Measurements from ENCODE around the gene CC2D2A. TPM values are rescaled to one million over a fixed set of nuclear protein-coding genes. Genes with fewer than 3 reads are reported as not detected.

Gene CC2D2A
- total RNA-seq, 2 donors from 2014 or later, result 3.6 to 4.9 TPM

DNA sequence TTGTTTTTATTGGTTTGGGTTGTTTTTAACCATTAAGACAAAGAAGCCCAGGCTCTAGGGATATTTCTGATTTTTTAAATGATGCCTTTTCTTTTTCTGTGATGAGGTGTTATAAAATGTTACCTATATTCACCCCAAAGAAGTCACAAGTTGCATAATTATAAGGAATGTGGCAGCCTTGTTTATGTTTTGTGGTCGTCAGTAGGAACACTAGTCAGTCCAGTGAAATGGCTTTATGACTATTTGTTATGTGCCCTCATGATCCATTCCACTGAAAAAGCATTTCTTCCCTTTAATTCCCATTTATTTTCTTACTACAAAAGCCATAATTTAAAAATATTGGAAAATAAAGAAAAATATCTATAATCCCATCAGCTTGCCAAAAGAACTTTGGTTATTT is 34.4 kb downstream of the CC2D2A start:
- no peak for ATAC-seq
- no peaks in the 10 kb centered on the region for H3K36me3 ChIP-seq (replicated peaks in 1 of 2; ENCODE audit: insufficient read depth in 1 of 2, low read depth in 2 of 2)
- no peaks in the 10 kb centered on the region for H3K9me3 ChIP-seq
- intact Hi-C loops (cut with DNase I), result no loop called here
- H3K4me1 ChIP-seq, result no peaks in the 10 kb centered on the region
- no peak for DNase-seq
- H3K4me3 ChIP-seq, result no peak overlapping the region
- TF ChIP-seq, protein P1, sequence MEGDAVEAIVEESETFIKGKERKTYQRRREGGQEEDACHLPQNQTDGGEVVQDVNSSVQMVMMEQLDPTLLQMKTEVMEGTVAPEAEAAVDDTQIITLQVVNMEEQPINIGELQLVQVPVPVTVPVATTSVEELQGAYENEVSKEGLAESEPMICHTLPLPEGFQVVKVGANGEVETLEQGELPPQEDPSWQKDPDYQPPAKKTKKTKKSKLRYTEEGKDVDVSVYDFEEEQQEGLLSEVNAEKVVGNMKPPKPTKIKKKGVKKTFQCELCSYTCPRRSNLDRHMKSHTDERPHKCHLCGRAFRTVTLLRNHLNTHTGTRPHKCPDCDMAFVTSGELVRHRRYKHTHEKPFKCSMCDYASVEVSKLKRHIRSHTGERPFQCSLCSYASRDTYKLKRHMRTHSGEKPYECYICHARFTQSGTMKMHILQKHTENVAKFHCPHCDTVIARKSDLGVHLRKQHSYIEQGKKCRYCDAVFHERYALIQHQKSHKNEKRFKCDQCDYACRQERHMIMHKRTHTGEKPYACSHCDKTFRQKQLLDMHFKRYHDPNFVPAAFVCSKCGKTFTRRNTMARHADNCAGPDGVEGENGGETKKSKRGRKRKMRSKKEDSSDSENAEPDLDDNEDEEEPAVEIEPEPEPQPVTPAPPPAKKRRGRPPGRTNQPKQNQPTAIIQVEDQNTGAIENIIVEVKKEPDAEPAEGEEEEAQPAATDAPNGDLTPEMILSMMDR (IDR thresholded peaks at IDR 0.05), result no peak
- TF ChIP-seq POLR2A (IDR thresholded peaks at IDR 0.05), result no peak
- 84 to 96% methylated on average over 1 of the region's 1 CpG for WGBS, 2 donors
- H3K27me3 ChIP-seq, result no peaks in the 10 kb centered on the region
- no peak overlapping the region for H3K27ac ChIP-seq

DNA sequence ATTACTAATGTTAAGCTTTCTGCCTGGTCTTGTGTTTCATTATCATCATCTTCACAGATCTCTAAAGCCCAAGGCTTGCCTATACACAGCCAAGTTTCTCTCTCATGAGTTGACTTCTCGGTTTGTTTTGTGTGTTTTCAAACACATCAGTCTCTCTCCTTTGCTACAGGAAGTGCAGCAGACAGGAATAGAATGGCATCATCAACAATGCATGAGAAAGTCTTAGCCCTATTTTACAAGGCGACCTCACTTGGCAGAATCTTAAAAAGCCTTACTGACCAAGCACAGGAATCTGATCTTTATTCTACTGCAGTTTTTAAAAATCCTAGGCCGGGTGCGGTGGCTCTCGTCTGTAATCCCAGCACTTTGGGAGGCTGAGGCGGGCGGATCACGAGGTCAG is 36.8 kb downstream of the CC2D2A start:
- no peak for TF ChIP-seq POLR2A (IDR thresholded peaks at IDR 0.05)
- TF ChIP-seq, protein P1 (IDR thresholded peaks at IDR 0.05), result no peak
- DNase-seq (no peak), ATAC-seq (no peak)
- Histone ChIP-seq H3K27me3 (no peaks in the 10 kb centered on the region), H3K4me3 (no peak overlapping the region), H3K36me3 (replicated peaks in 1 of 2; ENCODE audit: insufficient read depth in 1 of 2, low read depth in 2 of 2) (no peaks in the 10 kb centered on the region), H3K27ac (no peak overlapping the region), H3K9me3 (no peaks in the 10 kb centered on the region), H3K4me1 (no peaks in the 10 kb centered on the region)
- 78 to 91% methylated on average over 8 of the region's 8 CpGs for WGBS, 2 donors
- intact Hi-C loops (cut with DNase I), result no loop called here

DNA sequence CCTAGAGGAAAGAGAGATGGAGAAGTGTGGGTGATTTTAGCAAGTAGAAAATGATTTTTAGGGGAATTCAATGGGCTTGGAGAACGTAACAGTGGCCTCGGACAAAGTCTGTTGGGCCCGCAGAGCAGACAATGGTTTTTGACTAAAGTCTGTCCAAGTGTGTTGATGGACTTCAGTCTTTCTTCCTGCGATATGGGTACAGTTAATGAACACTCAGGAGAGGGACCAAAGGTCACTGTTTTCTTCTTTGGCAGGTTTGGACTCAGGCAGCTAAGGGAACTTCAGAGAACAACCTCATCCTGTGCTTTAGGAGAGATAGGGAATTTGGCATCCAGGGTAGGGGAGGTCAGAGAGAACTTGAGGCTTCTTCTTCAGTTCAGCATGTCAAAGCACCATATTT is 38.0 kb downstream of the CC2D2A start:
- no peak for DNase-seq
- Histone ChIP-seq H3K27ac (no peak overlapping the region), H3K4me1 (no peaks in the 10 kb centered on the region), H3K27me3 (no peaks in the 10 kb centered on the region), H3K9me3 (no peaks in the 10 kb centered on the region), H3K36me3 (replicated peaks in 1 of 2; ENCODE audit: insufficient read depth in 1 of 2, low read depth in 2 of 2) (no peaks in the 10 kb centered on the region), H3K4me3 (no peak overlapping the region)
- intact Hi-C loops (cut with DNase I), result no loop called here
- TF ChIP-seq POLR2A (IDR thresholded peaks at IDR 0.05), result no peak
- TF ChIP-seq, protein P1 (IDR thresholded peaks at IDR 0.05), result no peak
- 78 to 91% methylated on average over 4 of the region's 4 CpGs for WGBS, 2 donors
- no peak for ATAC-seq

DNA sequence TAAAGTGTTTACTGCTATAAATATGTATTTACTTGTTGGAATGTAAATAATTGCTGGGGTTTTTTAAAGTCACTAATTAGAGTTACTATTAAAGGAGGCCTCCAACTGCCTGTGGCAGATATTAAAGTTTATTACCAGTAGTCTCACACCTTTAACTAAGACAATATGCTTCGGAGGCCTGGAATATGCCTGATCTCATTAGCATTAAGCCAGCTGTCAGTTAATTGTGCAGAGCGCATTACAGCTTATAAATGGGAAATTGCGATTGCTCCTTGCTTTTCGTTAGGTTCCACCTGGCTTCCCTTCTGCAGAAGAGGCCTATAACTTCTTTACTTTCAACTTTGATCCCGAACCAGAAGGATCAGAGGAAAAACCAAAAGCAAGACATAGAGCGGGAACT is 41.3 kb downstream of the CC2D2A start:
- Histone ChIP-seq H3K27me3 (no peaks in the 10 kb centered on the region), H3K4me3 (no peak overlapping the region), H3K36me3 (replicated peaks in 1 of 2; ENCODE audit: insufficient read depth in 1 of 2, low read depth in 2 of 2) (no peaks in the 10 kb centered on the region), H3K27ac (no peak overlapping the region), H3K9me3 (no peaks in the 10 kb centered on the region), H3K4me1 (no peaks in the 10 kb centered on the region)
- intact Hi-C loops (cut with DNase I), result no loop called here
- TF ChIP-seq POLR2A (IDR thresholded peaks at IDR 0.05), result no peak
- TF ChIP-seq, protein P1 (IDR thresholded peaks at IDR 0.05), result no peak
- DNase-seq (no peak), ATAC-seq (no peak)
- 93% methylated on average over 6 of the region's 6 CpGs for WGBS, 2 donors

DNA sequence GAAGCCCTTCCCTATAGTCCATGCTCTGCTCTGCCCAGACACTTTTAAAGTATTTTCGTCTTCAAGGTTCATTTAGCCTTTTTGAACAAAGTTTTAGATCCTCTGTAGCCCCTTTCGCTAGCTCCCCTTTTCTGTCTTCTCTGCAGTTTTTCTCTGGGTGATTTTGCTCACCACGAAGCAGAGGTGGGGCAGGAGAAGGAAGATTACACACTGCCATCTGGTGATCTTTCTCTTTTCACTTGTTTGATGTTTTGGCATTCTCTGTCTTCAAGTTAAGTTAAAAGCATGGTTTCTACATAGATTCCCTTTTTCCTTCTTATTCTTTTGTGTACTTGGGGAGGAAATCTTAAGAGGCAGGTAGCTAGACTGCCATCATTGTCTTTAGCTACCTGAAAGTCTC is 43.9 kb downstream of the CC2D2A start:
- Histone ChIP-seq H3K36me3 (replicated peaks in 1 of 2; ENCODE audit: insufficient read depth in 1 of 2, low read depth in 2 of 2) (no peaks in the 10 kb centered on the region), H3K4me3 (no peak overlapping the region), H3K4me1 (no peaks in the 10 kb centered on the region), H3K27me3 (no peaks in the 10 kb centered on the region), H3K9me3 (no peaks in the 10 kb centered on the region), H3K27ac (no peak overlapping the region)
- TF ChIP-seq, protein P1 (IDR thresholded peaks at IDR 0.05), result no peak
- no peak for TF ChIP-seq POLR2A (IDR thresholded peaks at IDR 0.05)
- WGBS, 2 donors, result 78 to 87% methylated on average over 3 of the region's 3 CpGs
- DNase-seq, result no peak
- no peak for ATAC-seq
- intact Hi-C loops (cut with DNase I), result no loop called here
